Ovary (tissue), 3 donors: ENCODE results near the gene CNTN5.

Experiments
- EP300 ChIP-seq: sonication (generic); formaldehyde crosslinking; IDR thresholded peaks from one replicate; pipeline ENCODE4 v1.6.1; 2017; ENCODE audit warnings: antibody characterized with exemption
- POLR2A ChIP-seq: fragments of 450-650 bp; IDR thresholded peaks from one replicate; pipeline ENCODE4 v1.6.1; 2017; ENCODE audit warnings: antibody characterized with exemption, mild to moderate bottlenecking, moderate library complexity
- TF ChIP-seq, protein P1 (sequence below), 3 donors: fragments of 450-650 bp in 2 of 3; fragments of 200-600 bp in 1 of 3; IDR thresholded peaks; one replicate each; pipeline versions ENCODE4 v1.5.1 to v1.8.0; 2016 to 2022; ENCODE audit warnings: antibody characterized with exemption in 3 of 3, mild to moderate bottlenecking in 1 of 3
- donor health status: DM: no; HTN: no; CAD: no.

DNA sequence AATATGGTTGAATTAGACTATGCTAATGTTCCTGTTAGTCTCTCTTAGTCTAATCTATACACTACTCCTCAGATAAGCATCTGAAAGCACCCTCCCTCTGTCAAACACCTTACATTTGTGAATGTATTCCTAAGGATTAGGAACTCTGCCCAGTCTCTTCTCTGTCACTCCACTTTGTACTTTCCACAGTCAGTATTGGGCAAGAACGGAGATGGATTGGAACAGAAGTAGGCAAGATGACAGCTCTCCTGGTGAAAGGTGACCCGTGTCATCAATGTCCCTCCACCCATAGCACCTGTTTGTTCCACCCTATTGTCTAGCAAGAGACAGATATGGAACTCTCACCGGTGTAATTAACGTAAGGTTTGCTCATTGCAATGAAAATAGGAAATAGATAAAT, 613.8 kb downstream of the CNTN5 start:
- TF ChIP-seq, protein P1, sequence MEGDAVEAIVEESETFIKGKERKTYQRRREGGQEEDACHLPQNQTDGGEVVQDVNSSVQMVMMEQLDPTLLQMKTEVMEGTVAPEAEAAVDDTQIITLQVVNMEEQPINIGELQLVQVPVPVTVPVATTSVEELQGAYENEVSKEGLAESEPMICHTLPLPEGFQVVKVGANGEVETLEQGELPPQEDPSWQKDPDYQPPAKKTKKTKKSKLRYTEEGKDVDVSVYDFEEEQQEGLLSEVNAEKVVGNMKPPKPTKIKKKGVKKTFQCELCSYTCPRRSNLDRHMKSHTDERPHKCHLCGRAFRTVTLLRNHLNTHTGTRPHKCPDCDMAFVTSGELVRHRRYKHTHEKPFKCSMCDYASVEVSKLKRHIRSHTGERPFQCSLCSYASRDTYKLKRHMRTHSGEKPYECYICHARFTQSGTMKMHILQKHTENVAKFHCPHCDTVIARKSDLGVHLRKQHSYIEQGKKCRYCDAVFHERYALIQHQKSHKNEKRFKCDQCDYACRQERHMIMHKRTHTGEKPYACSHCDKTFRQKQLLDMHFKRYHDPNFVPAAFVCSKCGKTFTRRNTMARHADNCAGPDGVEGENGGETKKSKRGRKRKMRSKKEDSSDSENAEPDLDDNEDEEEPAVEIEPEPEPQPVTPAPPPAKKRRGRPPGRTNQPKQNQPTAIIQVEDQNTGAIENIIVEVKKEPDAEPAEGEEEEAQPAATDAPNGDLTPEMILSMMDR (IDR thresholded peaks at IDR 0.05) = no peak
- TF ChIP-seq POLR2A (no peak), EP300 (no peak)
